ENCODE measurements around the gene IRF2BP1.
"Not testable (repeated sequence)": the region's sequence is repeated elsewhere in the genome, so short reads cannot be mapped to it uniquely, and the experiment has no call there.

Gene IRF2BP1

GRCh38 chr19:45881082-45881908, 4.6 kb downstream of the IRF2BP1 start:
- DNase-seq = no peak

GRCh38 chr19:45879971-45880370, 6.0 kb downstream of the IRF2BP1 start:
- no peak for DNase-seq

GRCh38 chr19:45879055-45879454, 6.9 kb downstream of the IRF2BP1 start:
- no peak for DNase-seq

GRCh38 chr19:45878043-45878794, 7.7 kb downstream of the IRF2BP1 start:
- no peak for DNase-seq

- peak; percentile 58 to 64 for DNase-seq
Observed at GRCh38 chr19:45876411-45877197, 9.3 kb downstream of the IRF2BP1 start.

- DNase-seq = no peak
Observed at GRCh38 chr19:45876161-45876410, 9.9 kb downstream of the IRF2BP1 start.

GRCh38 chr19:45874620-45874966, 11.3 kb downstream of the IRF2BP1 start:
- DNase-seq = no peak

- DNase-seq = no peak
Observed at GRCh38 chr19:45873219-45873772, 12.6 kb downstream of the IRF2BP1 start.

- DNase-seq = no peak
Observed at GRCh38 chr19:45872095-45872919, 13.6 kb downstream of the IRF2BP1 start.

GRCh38 chr19:45870798-45871197, 15.1 kb downstream of the IRF2BP1 start:
- no peak for DNase-seq

GRCh38 chr19:45867241-45867640, 18.7 kb downstream of the IRF2BP1 start:
- DNase-seq = not testable (repeated sequence)

GRCh38 chr19:45866400-45867176, 19.4 kb downstream of the IRF2BP1 start:
- no peak for DNase-seq

- no peak for DNase-seq
Observed at GRCh38 chr19:45865269-45865948, 20.5 kb downstream of the IRF2BP1 start.

GRCh38 chr19:45864629-45865082, 21.3 kb downstream of the IRF2BP1 start:
- DNase-seq = no peak

GRCh38 chr19:45863840-45864628, 21.9 kb downstream of the IRF2BP1 start, which contains the start of gene FOXA3:
FOXA3 (plus strand) TSS chr19:45864326; CDS start chr19:45864457, 131 bp downstream.
- DNase-seq = peak; percentile 69 to 74

GRCh38 chr19:45863335-45863839, 22.6 kb downstream of the IRF2BP1 start:
- no peak for DNase-seq

- DNase-seq = peak; percentile 99
Observed at GRCh38 chr19:45862564-45863334, 23.2 kb downstream of the IRF2BP1 start, which contains the start of gene SYMPK. SYMPK (minus strand) TSS chr19:45863147; CDS start chr19:45854495, 8,652 bp downstream.

- no peak for DNase-seq
Observed at GRCh38 chr19:45862271-45862563, 23.7 kb downstream of the IRF2BP1 start.

Data from activated CD4-positive, alpha-beta T cell treated with anti-CD3 and anti-CD28 coated beads, Interleukin-2, amount 50 U/mL, for 48 hours (primary cell).